AG20443 (cell line): ENCODE measurements around the gene HOATZ.

Experiments
- DNase-seq: peaks from one replicate; pipeline ENCODE4 v3.0.0; 2012; ENCODE audit warnings: low spot score, mixed read lengths

Gene HOATZ

GRCh38 chr11:111514216-111515031 is at the start of gene HOATZ:
Gene HOATZ (plus strand): TSS chr11:111514778. CDS start chr11:111514785, 7 bp downstream.
- no peak for DNase-seq

GRCh38 chr11:111465400-111465799 is 49.2 kb upstream of the HOATZ start:
- peak; percentile 21 for DNase-seq

- DNase-seq, result no peak
Measured at GRCh38 chr11:111466615-111467014, 48.0 kb upstream of the HOATZ start.

- DNase-seq, result no peak
Measured at GRCh38 chr11:111469200-111469599, 45.4 kb upstream of the HOATZ start.

- no peak for DNase-seq
Measured at GRCh38 chr11:111472228-111472627, 42.4 kb upstream of the HOATZ start.

GRCh38 chr11:111474432-111474831 is 40.1 kb upstream of the HOATZ start:
- no peak for DNase-seq

- DNase-seq, result no peak
Measured at GRCh38 chr11:111476366-111476765, 38.2 kb upstream of the HOATZ start.

GRCh38 chr11:111476956-111477355 is 37.6 kb upstream of the HOATZ start:
- DNase-seq, result no peak

- no peak for DNase-seq
Measured at GRCh38 chr11:111477898-111478297, 36.7 kb upstream of the HOATZ start.

GRCh38 chr11:111479666-111480065 is 34.9 kb upstream of the HOATZ start:
- DNase-seq, result no peak

- DNase-seq, result no peak
Measured at GRCh38 chr11:111483431-111483830, 31.1 kb upstream of the HOATZ start.

- DNase-seq, result no peak
Measured at GRCh38 chr11:111490496-111490895, 24.1 kb upstream of the HOATZ start.

- DNase-seq, result no peak
Measured at GRCh38 chr11:111494040-111494439, 20.5 kb upstream of the HOATZ start.

GRCh38 chr11:111499483-111499882 is 15.1 kb upstream of the HOATZ start:
- no peak for DNase-seq

GRCh38 chr11:111500481-111500880 is 14.1 kb upstream of the HOATZ start:
- DNase-seq, result no peak

GRCh38 chr11:111502611-111503010 is 12.0 kb upstream of the HOATZ start:
- no peak for DNase-seq

- no peak for DNase-seq
Measured at GRCh38 chr11:111510311-111510710, 4.3 kb upstream of the HOATZ start.

GRCh38 chr11:111512296-111513239 is 2.0 kb upstream of the HOATZ start, which contains the start of gene BTG4:
Gene BTG4 (minus strand): TSS chr11:111512386. CDS start chr11:111498776, 13,610 bp downstream.
- DNase-seq, result peak; percentile 63

- no peak for DNase-seq
Measured at GRCh38 chr11:111513240-111513605, 1.4 kb upstream of the HOATZ start.

- DNase-seq, result no peak
Measured at GRCh38 chr11:111515591-111515990, 1.0 kb downstream of the HOATZ start.

- no peak for DNase-seq
Measured at GRCh38 chr11:111518668-111519067, 4.1 kb downstream of the HOATZ start.

- DNase-seq, result no peak
Measured at GRCh38 chr11:111520560-111520959, 6.0 kb downstream of the HOATZ start.

GRCh38 chr11:111521135-111521534 is 6.6 kb downstream of the HOATZ start:
- DNase-seq, result no peak
